HFFc6 (cell line): Measurements from ENCODE around the gene MAPKBP1. TPM values are rescaled to one million over a fixed set of nuclear protein-coding genes. Genes with fewer than 3 reads are reported as not detected.

ENCODE experiments used
- DNase-seq: peaks from one replicate; pipeline ENCODE4 v3.0.0-alpha.2; 2018
- H3K27ac Mint-ChIP-seq: 2 replicates; pipeline ENCODE4 v1.8.0; 2020; ENCODE audit warnings: mild to moderate bottlenecking, mixed read lengths
- H3K27me3 Mint-ChIP-seq: 2 replicates; pipeline ENCODE4 v1.8.0; 2021; ENCODE audit warnings: mild to moderate bottlenecking, moderate library complexity, mixed read lengths; ENCODE audit not compliant: insufficient read depth
- H3K36me3 Mint-ChIP-seq: 2 replicates; pipeline ENCODE4 v1.8.0; 2021; ENCODE audit warnings: low read depth, mixed read lengths
- H3K4me1 Mint-ChIP-seq: 2 replicates; pipeline ENCODE4 v1.8.0; 2020; ENCODE audit warnings: low read depth, mixed read lengths
- H3K4me3 Mint-ChIP-seq: 2 replicates; pipeline ENCODE4 v1.8.0; 2020; ENCODE audit warnings: mild to moderate bottlenecking, moderate library complexity, mixed read lengths
- H3K9me3 Mint-ChIP-seq: 2 replicates; pipeline ENCODE4 v1.8.0; 2020; ENCODE audit warnings: mild to moderate bottlenecking, mixed read lengths
- CTCF ChIP-seq: fragments of 200-600 bp; sonication (generic); IDR thresholded peaks from 2 replicates; pipeline ENCODE4 v1.5.0; 2021; ENCODE audit warnings: antibody characterized with exemption, mild to moderate bottlenecking
- total RNA-seq, 6 experiments: library from RNA; stranded (reverse); fragmentation: NEBNext Ultra II Directional; extraction: Animal tissue kit (Norgen Biotek cat#: 25700); gene quantifications; 2 replicates in 1 of 6; 3 replicates in 5 of 6; pipeline ENCODE4 v1.2.3, GENCODE V29; 2021

MAPKBP1 gene
- total RNA-seq, 6 experiments from 2014 or later, result 15.7 to 22.4 (median 18.1) TPM

DNA sequence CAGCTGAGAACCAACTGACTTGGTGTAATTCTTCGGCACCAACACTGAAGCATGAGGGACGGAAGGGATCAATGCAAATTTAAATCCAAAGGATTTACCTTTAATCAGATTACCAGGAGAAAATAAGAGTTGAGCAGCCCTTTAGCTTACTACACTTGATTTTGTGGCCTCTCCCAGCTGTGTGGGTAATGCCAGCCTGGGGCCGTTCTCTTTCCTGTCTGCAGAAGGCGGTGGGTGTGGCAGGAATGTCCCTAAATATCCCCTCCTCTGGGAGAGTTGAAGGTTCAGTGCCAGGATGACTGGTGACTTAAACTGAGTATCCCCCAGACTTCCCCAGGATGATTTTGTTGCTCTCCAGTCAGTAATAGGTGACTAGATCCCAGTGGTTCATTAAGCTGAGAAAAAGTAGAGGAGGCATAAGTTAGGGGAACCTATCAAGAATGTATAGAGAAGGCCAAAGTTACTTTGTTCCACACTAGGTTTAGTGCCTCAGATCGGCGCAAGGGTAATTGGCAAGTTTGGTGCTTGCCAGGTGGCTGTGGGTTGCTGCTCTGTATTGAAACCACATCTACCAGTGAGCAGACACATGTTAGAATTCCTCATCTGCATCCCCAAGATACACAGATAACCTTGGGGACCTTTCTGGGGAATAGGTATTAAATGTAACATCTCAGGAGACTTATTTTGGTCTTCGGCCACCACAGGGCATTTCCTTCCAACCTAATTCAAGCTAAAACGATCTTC is 23.1 kb downstream of the MAPKBP1 start:
- Mint-ChIP-seq H3K27ac (peak overlapping the region; percentile 94), H3K4me1 (peaks cover 76% of the 10 kb centered on the region), H3K9me3 (no peaks in the 10 kb centered on the region), H3K4me3 (peak overlapping the region; percentile 73), H3K27me3 (no peaks in the 10 kb centered on the region; the same call in 1 of the 2 replicates), H3K36me3 (peaks cover 21% of the 10 kb centered on the region; the same call in 1 of the 2 replicates)
- no peak for DNase-seq
- no peak for TF ChIP-seq CTCF

DNA sequence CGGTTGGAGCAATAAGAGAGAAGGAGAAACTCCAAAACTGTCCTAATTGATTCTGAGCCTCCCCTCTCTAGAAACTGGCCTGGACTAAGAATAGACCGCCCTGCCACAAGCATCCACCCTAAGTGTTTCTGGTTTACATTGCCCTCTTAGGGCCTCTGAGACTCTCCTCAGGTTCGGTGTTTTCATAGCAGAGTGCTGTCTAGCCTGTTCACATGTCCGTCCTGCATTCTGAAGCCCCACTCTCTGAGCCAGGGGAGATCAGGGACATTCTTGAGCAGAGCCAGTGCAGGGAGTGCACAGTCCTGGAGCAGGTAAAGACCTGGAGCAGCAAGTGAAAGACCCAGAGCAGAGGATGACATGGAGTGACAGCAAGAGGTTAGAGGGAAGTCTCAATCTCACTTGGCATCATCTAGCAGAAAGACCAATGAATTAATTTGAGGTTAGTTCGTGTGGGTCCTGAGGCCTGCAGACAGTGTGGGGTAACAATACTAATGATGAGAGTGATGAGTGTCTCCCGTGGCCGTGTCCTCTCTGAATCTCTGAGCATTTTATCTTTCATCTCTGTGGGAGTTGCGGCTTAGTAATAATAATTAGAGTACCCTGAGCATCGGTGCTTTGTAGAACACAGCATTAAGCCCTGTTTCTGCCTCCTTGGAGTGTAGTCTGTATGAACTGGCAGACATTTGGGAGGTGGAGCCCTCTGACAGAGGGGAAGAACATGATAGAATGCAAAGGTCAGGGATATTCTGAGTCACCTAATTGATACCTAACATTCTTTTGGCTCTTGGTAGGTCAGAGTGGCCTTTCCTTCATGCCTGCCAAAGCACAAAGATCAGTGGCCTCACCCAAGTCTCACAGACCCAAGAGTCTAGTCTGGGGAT is 24.6 kb downstream of the MAPKBP1 start:
- Mint-ChIP-seq H3K36me3 (peaks cover 19% of the 10 kb centered on the region; the same call in 1 of the 2 replicates), H3K4me3 (peak overlapping the region; percentile 47), H3K27me3 (no peaks in the 10 kb centered on the region), H3K27ac (peak overlapping the region; percentile 77), H3K4me1 (peaks cover 70% of the 10 kb centered on the region), H3K9me3 (no peaks in the 10 kb centered on the region)
- peak; percentile 8 for DNase-seq
- no peak for TF ChIP-seq CTCF

DNA sequence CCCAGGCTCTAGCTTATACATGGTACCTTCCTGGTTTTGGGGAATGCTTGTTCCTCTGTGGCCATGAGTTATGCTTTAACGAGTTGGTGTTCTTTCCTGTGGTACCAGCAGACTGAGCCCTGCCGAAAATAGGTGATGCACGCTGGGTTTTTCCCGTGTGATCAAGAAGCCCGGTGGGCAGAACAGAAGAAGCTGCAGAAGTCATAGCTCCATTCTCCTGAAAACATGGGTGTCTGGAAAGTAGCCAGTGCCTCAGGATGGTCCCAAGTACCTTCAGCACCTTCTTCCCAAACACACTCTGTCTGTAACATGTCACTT is 25.2 kb downstream of the MAPKBP1 start:
- H3K27ac Mint-ChIP-seq, result peak overlapping the region; percentile 77
- no peak for TF ChIP-seq CTCF
- H3K4me1 Mint-ChIP-seq, result peaks cover 68% of the 10 kb centered on the region
- 0 out of 2 replicates have a peak overlapping the region, but pooled peaks have one; percentile 47 for H3K4me3 Mint-ChIP-seq
- no peaks in the 10 kb centered on the region for H3K9me3 Mint-ChIP-seq
- H3K36me3 Mint-ChIP-seq, result peaks cover 19% of the 10 kb centered on the region; the same call in 1 of the 2 replicates
- H3K27me3 Mint-ChIP-seq, result no peaks in the 10 kb centered on the region
- no peak for DNase-seq

- Mint-ChIP-seq H3K4me1 (peaks cover 61% of the 10 kb centered on the region), H3K9me3 (no peaks in the 10 kb centered on the region), H3K27me3 (no peaks in the 10 kb centered on the region; the same call in 1 of the 2 replicates), H3K27ac (no peak overlapping the region), H3K36me3 (peaks cover 19% of the 10 kb centered on the region; the same call in 1 of the 2 replicates), H3K4me3 (no peak overlapping the region)
- no peak for TF ChIP-seq CTCF
- DNase-seq, result no peak
Observed at GRCh38 chr15:41801185-41801584, 26.9 kb downstream of the MAPKBP1 start.

GRCh38 chr15:41801850-41802455 is 27.7 kb downstream of the MAPKBP1 start:
- H3K36me3 Mint-ChIP-seq, result peaks cover 19% of the 10 kb centered on the region; the same call in 1 of the 2 replicates
- H3K4me3 Mint-ChIP-seq, result no peak overlapping the region
- no peaks in the 10 kb centered on the region; the same call in 1 of the 2 replicates for H3K27me3 Mint-ChIP-seq
- no peaks in the 10 kb centered on the region for H3K9me3 Mint-ChIP-seq
- no peak for TF ChIP-seq CTCF
- peak overlapping the region; percentile 48 for H3K27ac Mint-ChIP-seq
- peaks cover 61% of the 10 kb centered on the region for H3K4me1 Mint-ChIP-seq
- DNase-seq, result peak; percentile 48
